Mesendoderm (in vitro differentiated cells): ENCODE results near the gene SEBOX.

Experiments
- DNase-seq: peaks from one replicate; pipeline ENCODE4 v3.0.0; 2013
- H2AK5ac ChIP-seq: 2 replicates; pipeline ENCODE4 v1.6.1; 2013; ENCODE audit warnings: low read length, inconsistent platforms
- H2BK120ac ChIP-seq: 2 replicates; pipeline ENCODE4 v1.6.1; 2013; ENCODE audit warnings: low read depth, mild to moderate bottlenecking, low read length, moderate library complexity, mixed read lengths
- H2BK15ac ChIP-seq: replicated peaks from 2 replicates; pipeline ENCODE4 v1.6.1; 2013; ENCODE audit warnings: low read depth, mild to moderate bottlenecking, moderate library complexity
- H2BK5ac ChIP-seq: 2 replicates; pipeline ENCODE4 v1.6.1; 2013; ENCODE audit warnings: low read length, inconsistent platforms
- H3K18ac ChIP-seq: 2 replicates; pipeline ENCODE4 v1.6.1; 2013; ENCODE audit warnings: mild to moderate bottlenecking, low read length, mixed read lengths
- H3K23ac ChIP-seq: one replicate; pipeline ENCODE4 v1.6.1; 2013; ENCODE audit warnings: low read length
- H3K27ac ChIP-seq: 2 replicates; pipeline ENCODE4 v1.5.1; 2013; ENCODE audit warnings: low read depth, mild to moderate bottlenecking, inconsistent platforms, low read length, moderate library complexity
- H3K27me3 ChIP-seq: 2 replicates; pipeline ENCODE4 v1.6.1; 2013; ENCODE audit warnings: low read length, control low read depth, mild to moderate bottlenecking, inconsistent platforms; ENCODE audit not compliant: insufficient read depth, poor library complexity
- H3K36me3 ChIP-seq: 2 replicates; pipeline ENCODE4 v1.6.1; 2013; ENCODE audit warnings: low read length, inconsistent platforms; ENCODE audit not compliant: control insufficient read depth, insufficient read depth
- H3K4ac ChIP-seq: one replicate; pipeline ENCODE4 v1.6.1; 2013; ENCODE audit warnings: low read depth, mild to moderate bottlenecking, low read length, moderate library complexity
- H3K4me1 ChIP-seq: 2 replicates; pipeline ENCODE4 v1.6.1; 2013; ENCODE audit warnings: low read depth, low read length, inconsistent platforms; ENCODE audit not compliant: control insufficient read depth
- H3K4me2 ChIP-seq: 2 replicates; pipeline ENCODE4 v1.6.1; 2013; ENCODE audit warnings: low read length
- H3K4me3 ChIP-seq: 2 replicates; pipeline ENCODE4 v1.5.1; 2013; ENCODE audit warnings: mild to moderate bottlenecking, low read length
- H3K56ac ChIP-seq: one replicate; pipeline ENCODE4 v1.6.1; 2013; ENCODE audit warnings: low read length
- H3K79me1 ChIP-seq: 2 replicates; pipeline ENCODE4 v1.6.1; 2013; ENCODE audit warnings: low read length, inconsistent platforms
- H3K79me2 ChIP-seq: 2 replicates; pipeline ENCODE4 v1.6.1; 2013; ENCODE audit warnings: mild to moderate bottlenecking, low read length; ENCODE audit not compliant: control insufficient read depth, insufficient read depth
- H3K9ac ChIP-seq: 2 replicates; pipeline ENCODE4 v1.6.1; 2013; ENCODE audit warnings: low read length, inconsistent platforms
- H4K5ac ChIP-seq: one replicate; pipeline ENCODE4 v1.6.1; 2013; ENCODE audit warnings: low read length
- H4K8ac ChIP-seq: one replicate; pipeline ENCODE4 v1.6.1; 2013; ENCODE audit warnings: low read depth, mild to moderate bottlenecking, control low read depth, low read length, moderate library complexity
- WGBS: extraction: QIAGEN DNeasy Blood & Tissue Kit; methylation state at CpG from one replicate; pipeline ENCODE4 v1.1.7; 2013; ENCODE audit warnings: low lambda C conversion rate, missing lambda C conversion rate; ENCODE audit not compliant: insufficient coverage; ENCODE audit errors: extremely low coverage; 5-methylcytosine and 5-hydroxymethylcytosine counted together

SEBOX gene

DNA sequence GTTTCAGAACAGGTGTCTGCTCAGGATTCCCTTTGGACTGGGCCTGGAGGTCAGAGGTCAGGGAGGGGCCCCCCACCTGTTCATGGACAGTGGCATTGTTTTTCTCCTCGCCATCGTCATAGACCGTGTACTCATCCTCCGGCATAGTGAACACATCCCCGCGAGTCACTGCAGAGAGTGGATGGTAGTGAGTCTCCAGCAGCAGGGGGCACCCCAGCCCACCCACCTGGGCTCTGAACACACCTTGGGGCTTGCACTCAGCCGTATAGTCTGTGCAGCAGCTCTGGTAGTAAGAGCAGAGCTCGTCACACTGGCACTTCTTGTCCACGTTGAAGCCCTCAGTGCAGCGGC lies 4.7 kb upstream of the SEBOX start:
- H4K8ac ChIP-seq: no peak overlapping the region
- peak overlapping the region; percentile 49 for H3K56ac ChIP-seq
- no peaks in the 10 kb centered on the region for H3K36me3 ChIP-seq
- H3K4ac ChIP-seq: no peak overlapping the region
- H3K79me1 ChIP-seq: no peaks in the 10 kb centered on the region
- no peak overlapping the region for H4K5ac ChIP-seq
- no peak overlapping the region for H2BK15ac ChIP-seq
- no peak overlapping the region for H3K23ac ChIP-seq
- H2BK120ac ChIP-seq: no peak overlapping the region
- H3K27me3 ChIP-seq: peaks cover 12% of the 10 kb centered on the region
- H3K79me2 ChIP-seq: no peaks in the 10 kb centered on the region
- no peak overlapping the region for H3K4me2 ChIP-seq
- no peak for DNase-seq
- H2BK5ac ChIP-seq: no peak overlapping the region
- no peak overlapping the region for H3K27ac ChIP-seq
- no CpG with 5 or more reads among the region's 10 CpGs for WGBS
- H3K18ac ChIP-seq: no peak overlapping the region
- H2AK5ac ChIP-seq: no peak overlapping the region
- peaks cover 4% of the 10 kb centered on the region for H3K4me1 ChIP-seq
- no peak overlapping the region for H3K9ac ChIP-seq
- H3K4me3 ChIP-seq: no peak overlapping the region

- Histone ChIP-seq H3K27ac (no peak overlapping the region), H3K56ac (no peak overlapping the region), H3K9ac (no peak overlapping the region), H3K23ac (no peak overlapping the region), H3K79me2 (no peaks in the 10 kb centered on the region), H3K79me1 (no peaks in the 10 kb centered on the region), H3K4ac (no peak overlapping the region), H3K4me2 (no peak overlapping the region), H3K4me3 (no peak overlapping the region), H4K8ac (no peak overlapping the region), H2BK120ac (no peak overlapping the region), H2AK5ac (no peak overlapping the region), H3K18ac (no peak overlapping the region), H3K27me3 (peaks cover 12% of the 10 kb centered on the region), H3K4me1 (peaks cover 4% of the 10 kb centered on the region), H2BK15ac (no peak overlapping the region), H3K36me3 (no peaks in the 10 kb centered on the region), H2BK5ac (no peak overlapping the region), H4K5ac (no peak overlapping the region)
- no peak for DNase-seq
- WGBS: no CpG with 5 or more reads among the region's 23 CpGs
Measured at GRCh38 chr17:28368915-28369683, 4.1 kb upstream of the SEBOX start.

- WGBS: no CpG with 5 or more reads among the region's 5 CpGs
- H3K4me2 ChIP-seq: no peak overlapping the region
- H3K79me1 ChIP-seq: no peaks in the 10 kb centered on the region
- no peak overlapping the region for H2AK5ac ChIP-seq
- H4K8ac ChIP-seq: no peak overlapping the region
- no peak overlapping the region for H4K5ac ChIP-seq
- peaks cover 4% of the 10 kb centered on the region for H3K4me1 ChIP-seq
- no peak overlapping the region for H3K4me3 ChIP-seq
- no peak overlapping the region for H3K18ac ChIP-seq
- H3K27me3 ChIP-seq: peaks cover 9% of the 10 kb centered on the region
- DNase-seq: no peak
- no peak overlapping the region for H2BK15ac ChIP-seq
- H3K23ac ChIP-seq: no peak overlapping the region
- no peak overlapping the region for H2BK5ac ChIP-seq
- no peak overlapping the region for H2BK120ac ChIP-seq
- no peaks in the 10 kb centered on the region for H3K36me3 ChIP-seq
- H3K79me2 ChIP-seq: no peaks in the 10 kb centered on the region
- H3K9ac ChIP-seq: no peak overlapping the region
- no peak overlapping the region for H3K27ac ChIP-seq
- no peak overlapping the region for H3K4ac ChIP-seq
- H3K56ac ChIP-seq: no peak overlapping the region
Measured at GRCh38 chr17:28368306-28368831, 3.4 kb upstream of the SEBOX start.

DNA sequence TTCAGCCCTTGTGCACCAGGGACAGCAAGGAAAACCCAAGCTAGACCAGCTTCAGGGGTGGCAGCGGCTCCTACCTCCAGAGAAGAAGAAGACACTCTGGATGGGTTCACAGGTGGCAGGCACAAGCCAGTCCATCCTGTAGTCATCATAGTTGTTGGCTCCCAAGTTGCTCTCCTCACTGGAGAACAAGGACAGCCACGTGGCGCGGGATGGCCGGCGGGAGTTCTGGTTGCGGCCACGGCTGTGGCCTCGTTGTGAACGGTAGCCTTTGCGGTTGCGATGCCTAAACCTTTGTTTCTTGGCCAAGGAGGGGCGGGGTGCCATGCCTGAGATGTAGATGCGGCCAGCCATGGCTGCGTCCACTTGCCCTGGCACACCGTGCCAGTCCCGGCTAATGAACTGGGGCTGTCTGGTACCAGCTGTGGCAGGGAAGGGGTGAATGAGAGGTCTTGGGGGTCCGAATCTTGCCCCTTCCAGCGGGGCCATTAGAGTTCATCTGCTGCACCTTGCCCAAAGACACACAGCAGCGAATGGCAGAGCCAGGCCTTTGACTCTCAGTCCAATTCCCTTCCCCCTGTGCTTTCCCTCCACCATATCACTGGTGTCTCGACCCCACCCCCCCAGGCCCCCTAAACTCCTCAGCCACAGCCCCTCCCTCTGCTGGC lies 2.8 kb upstream of the SEBOX start:
- no CpG with 5 or more reads among the region's 21 CpGs for WGBS
- Histone ChIP-seq H4K5ac (no peak overlapping the region), H3K4ac (no peak overlapping the region)

DNA sequence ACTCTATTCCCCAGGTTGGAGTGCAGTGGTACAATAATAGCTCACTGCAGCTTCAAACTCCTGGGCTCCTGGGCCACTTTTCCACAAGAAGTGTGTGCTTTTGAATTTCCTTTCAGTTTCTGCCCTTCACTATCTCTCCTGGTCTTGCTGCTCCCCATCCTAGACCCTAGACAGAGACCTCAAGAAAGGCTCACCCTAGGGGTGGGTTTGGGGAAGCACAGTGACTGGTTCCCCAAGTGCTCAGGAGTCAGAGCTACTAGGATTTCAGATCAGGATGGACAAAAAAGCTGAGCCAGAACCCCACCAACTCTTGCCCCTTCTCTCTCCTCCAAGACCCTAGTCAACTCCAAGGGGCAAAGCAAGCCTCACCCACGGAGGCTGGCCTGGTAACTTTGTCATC lies 1.6 kb upstream of the SEBOX start:
- no peaks in the 10 kb centered on the region for H3K36me3 ChIP-seq
- H3K79me1 ChIP-seq: no peaks in the 10 kb centered on the region
- no peak overlapping the region for H3K4ac ChIP-seq
- H4K5ac ChIP-seq: no peak overlapping the region
- H2BK5ac ChIP-seq: no peak overlapping the region
- peak; percentile 36 for DNase-seq
- no peak overlapping the region for H2BK15ac ChIP-seq
- H2BK120ac ChIP-seq: no peak overlapping the region
- H3K23ac ChIP-seq: no peak overlapping the region
- no peaks in the 10 kb centered on the region for H3K79me2 ChIP-seq
- H3K4me1 ChIP-seq: peaks cover 2% of the 10 kb centered on the region
- no peak overlapping the region for H4K8ac ChIP-seq
- no CpG with 5 or more reads among the region's 1 CpG for WGBS
- H3K4me3 ChIP-seq: no peak overlapping the region
- H3K56ac ChIP-seq: no peak overlapping the region
- no peak overlapping the region for H3K18ac ChIP-seq
- no peak overlapping the region for H3K27ac ChIP-seq
- no peak overlapping the region for H2AK5ac ChIP-seq
- no peaks in the 10 kb centered on the region for H3K27me3 ChIP-seq
- H3K9ac ChIP-seq: no peak overlapping the region
- H3K4me2 ChIP-seq: no peak overlapping the region

More for the DNA sequence above, 2.8 kb upstream of the SEBOX start:
- H2BK15ac ChIP-seq: no peak overlapping the region
- no peak overlapping the region for H2BK5ac ChIP-seq
- peaks cover 4% of the 10 kb centered on the region for H3K4me1 ChIP-seq
- H4K8ac ChIP-seq: no peak overlapping the region
- H3K27me3 ChIP-seq: peaks cover 3% of the 10 kb centered on the region
- no peak for DNase-seq
- no peak overlapping the region for H3K23ac ChIP-seq
- no peak overlapping the region for H3K27ac ChIP-seq
- no peak overlapping the region for H3K18ac ChIP-seq
- H3K79me2 ChIP-seq: no peaks in the 10 kb centered on the region
- no peak overlapping the region for H2AK5ac ChIP-seq
- no peak overlapping the region for H3K56ac ChIP-seq
- no peak overlapping the region for H3K4me2 ChIP-seq
- H2BK120ac ChIP-seq: no peak overlapping the region
- no peak overlapping the region for H3K9ac ChIP-seq
- no peak overlapping the region for H3K4me3 ChIP-seq
- no peaks in the 10 kb centered on the region for H3K79me1 ChIP-seq
- H3K36me3 ChIP-seq: no peaks in the 10 kb centered on the region
